Medulla oblongata (tissue), 1 donor: ENCODE measurements around the gene PPP1R12C.
"Not testable (repeated sequence)": the region's sequence is repeated elsewhere in the genome, so short reads cannot be mapped to it uniquely, and the experiment has no call there.

Experiments
- DNase-seq: peaks from one replicate; pipeline ENCODE4 v3.0.0-alpha.2; 2015; ENCODE audit errors: extremely low spot score

The PPP1R12C gene

GRCh38 chr19:55112246-55112776 lies 5.1 kb downstream of the PPP1R12C start:
- no peak for DNase-seq

DNA sequence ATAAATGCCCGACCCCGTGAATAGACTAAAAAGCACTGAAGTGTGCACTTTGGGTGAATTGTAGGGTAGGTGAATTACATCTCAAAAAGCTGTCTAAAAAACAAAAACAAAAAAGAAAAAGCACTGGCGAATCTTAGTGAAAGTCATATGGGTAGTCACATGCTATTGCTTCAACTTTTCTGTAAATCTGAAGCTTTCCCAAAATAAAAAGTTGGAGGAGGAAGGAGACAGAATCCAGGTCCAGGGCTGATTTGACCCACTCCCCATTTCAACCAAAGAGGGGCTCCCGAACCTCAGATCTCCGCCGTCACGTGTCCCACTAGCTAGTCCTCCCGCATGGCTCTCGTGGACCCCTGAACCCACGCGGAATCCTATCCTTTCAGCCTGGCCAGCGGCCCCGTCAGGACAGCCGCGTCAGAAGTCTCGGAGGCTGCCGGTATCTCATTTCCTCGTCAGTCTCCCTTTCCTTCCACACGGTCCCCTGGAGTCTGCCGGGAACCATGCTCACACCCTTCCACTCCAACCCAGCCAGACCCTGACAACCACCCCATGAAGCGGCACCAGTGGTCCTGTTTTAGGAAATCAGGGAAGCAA lies 6.1 kb downstream of the PPP1R12C start:
- DNase-seq = no peak

DNA sequence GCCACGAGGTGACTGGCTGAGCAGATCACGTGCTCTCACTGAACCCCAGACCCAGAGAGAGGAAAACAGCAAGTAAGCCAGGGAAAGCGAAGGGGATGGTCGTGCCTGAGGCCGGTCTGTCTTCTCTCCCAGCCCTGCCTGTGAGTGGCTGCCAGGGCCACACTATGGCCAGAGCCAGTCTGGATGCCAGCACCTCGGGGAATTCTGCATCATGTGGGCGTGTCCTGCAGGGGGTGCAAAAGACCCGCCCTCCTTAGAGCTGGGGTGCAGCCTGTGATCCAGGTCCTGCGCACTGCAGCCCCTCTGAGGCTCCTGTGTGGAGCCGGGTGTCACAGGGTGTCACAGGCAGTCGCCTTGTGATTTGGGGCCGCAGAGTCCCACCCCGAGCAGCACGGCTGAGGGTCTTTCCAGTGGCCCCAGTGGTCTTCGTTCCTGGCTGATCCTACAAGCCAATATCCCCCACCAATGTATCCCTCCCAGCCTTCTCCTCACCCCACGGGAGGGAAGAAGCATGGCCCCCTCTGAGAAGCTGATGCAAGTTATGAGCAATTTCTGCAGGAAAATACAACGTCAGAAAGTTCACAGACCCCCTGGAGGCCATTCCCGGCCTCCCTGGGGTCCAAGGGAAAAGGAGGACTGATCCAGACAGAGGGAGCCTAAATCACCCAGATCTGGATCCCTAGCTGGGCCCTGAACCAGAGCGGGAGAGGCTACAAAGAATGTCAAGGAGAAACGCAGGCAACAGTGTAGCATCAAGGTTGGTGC lies 7.7 kb downstream of the PPP1R12C start:
- no peak for DNase-seq

- DNase-seq = not testable (repeated sequence)
Measured at GRCh38 chr19:55107252-55107651, 10.2 kb downstream of the PPP1R12C start.

- no peak for DNase-seq
Measured at GRCh38 chr19:55106591-55106990, 10.8 kb downstream of the PPP1R12C start.

DNA sequence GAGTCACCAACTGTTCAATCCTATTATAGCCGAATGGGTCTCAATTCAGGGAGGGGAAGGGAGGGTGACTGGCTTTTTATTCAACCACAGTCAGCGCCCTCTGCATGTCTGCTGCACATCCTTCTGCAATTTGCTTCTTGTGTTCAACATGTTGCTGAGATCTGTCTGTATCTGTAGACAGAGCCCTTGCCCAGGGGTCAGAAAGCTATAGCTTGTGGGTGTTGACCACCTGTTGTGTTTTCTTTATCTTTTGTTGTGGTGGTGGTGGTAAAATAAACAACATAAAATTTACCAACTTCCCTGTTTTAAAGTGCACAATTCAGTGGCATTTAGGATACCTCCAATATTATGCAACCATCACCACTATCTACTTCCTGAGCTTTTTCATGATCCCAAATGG lies 12.2 kb downstream of the PPP1R12C start:
- no peak for DNase-seq

GRCh38 chr19:55103190-55103589 lies 14.2 kb downstream of the PPP1R12C start:
- no peak for DNase-seq

DNA sequence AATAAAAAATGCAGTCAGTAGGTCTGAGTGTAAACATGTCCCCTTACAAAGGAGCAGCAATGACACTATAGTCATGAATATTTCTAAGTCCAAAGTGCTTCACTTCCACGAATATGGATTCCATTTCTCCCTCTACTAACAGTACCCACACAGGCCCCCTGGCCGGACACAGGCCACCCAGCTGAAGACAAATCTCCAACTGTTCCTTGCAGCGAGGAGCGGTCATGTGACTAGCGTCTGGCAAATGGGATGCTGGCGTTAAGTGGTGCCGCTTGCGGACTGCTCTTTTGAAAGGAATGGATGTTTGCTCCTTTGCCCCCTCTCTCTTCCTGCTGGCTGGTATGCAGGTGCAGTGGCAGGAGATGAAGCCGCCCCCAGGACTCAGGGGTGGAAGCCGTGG lies 16.2 kb downstream of the PPP1R12C start:
- peak; percentile 64 for DNase-seq

- no peak for DNase-seq
Measured at GRCh38 chr19:55099557-55100506, 17.6 kb downstream of the PPP1R12C start.

GRCh38 chr19:55098716-55099556 lies 18.5 kb downstream of the PPP1R12C start:
- DNase-seq = no peak

DNA sequence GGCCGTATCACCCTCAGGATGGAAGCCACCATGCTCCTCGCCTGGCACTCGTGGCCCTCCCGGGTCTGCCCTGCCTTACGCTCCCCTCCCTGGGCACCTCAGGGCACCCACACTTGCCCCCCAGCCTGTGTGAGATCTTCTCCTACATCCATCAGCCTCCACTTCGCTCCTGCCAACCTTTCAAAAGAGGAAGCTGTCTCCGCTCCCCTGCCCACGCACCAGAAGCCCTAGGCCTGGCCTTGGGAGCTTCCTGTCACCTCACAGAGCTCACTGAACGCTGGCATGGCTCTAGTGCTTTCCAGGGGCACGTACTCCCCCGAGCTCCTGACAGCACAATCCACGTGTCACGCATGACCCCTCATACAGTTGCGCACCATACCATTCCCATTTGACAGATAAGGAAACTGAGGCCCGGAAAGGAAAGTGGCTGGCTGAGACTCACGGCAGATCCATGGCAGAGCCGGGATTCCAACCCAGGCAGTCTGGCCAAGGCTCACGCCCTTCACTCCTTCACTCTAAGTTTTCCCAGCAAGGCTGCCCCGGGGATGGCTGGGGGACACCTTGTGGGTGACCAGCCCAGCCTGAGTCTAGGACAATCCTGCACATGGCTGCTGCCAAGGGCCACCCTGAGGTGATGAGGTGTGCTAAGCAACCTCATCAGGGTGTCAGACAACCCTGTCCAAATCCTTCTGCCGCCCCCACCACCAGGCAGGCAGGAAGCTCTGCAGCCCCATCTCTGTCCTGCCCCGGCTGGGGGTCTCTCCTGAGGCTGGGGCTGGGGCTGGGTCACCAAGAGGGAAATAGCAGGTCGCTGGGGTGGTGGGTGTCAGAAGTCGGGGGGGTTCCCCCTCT lies 19.3 kb downstream of the PPP1R12C start:
- no peak for DNase-seq

- no peak for DNase-seq
Measured at GRCh38 chr19:55096061-55096701, 21.3 kb downstream of the PPP1R12C start.

DNA sequence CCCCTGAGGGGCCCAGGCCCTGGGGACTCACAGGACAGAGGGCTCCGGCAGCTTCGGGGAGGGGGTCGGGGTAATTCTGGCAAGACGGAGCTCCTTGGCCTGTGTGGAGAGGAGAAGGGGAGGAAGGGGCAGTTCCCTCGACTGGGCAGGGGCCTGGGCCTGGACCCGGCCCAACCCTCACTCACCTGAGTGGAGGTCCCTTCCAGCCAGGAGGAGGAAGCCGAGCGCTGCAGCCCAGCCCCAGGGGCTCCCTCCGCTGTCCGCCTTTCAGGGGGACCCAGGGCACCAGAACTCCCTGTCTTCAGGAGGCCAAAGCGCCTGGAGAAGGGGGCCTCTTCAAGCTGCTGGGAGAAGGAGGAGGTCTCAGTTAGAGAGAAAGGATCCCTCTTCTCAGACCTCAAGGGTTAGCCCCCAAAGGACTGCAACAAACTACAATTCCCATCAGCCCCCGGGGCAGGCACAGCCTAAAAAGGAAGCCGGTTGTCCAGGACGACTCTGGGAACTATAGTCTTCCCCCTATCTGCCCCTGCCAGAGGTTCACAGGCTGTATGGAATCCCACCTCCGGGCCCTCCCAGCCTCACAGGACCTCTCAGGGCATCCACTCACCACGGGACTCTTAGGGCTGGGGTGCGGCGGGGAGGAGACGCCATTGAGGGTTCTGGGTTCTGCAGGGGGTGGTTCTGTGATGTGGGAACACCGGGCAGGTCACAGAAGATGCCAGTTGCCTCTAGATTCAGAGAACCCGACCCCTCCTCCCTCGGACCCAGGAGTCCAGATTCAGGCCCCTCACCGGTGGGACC lies 22.0 kb downstream of the PPP1R12C start:
- no peak for DNase-seq

DNA sequence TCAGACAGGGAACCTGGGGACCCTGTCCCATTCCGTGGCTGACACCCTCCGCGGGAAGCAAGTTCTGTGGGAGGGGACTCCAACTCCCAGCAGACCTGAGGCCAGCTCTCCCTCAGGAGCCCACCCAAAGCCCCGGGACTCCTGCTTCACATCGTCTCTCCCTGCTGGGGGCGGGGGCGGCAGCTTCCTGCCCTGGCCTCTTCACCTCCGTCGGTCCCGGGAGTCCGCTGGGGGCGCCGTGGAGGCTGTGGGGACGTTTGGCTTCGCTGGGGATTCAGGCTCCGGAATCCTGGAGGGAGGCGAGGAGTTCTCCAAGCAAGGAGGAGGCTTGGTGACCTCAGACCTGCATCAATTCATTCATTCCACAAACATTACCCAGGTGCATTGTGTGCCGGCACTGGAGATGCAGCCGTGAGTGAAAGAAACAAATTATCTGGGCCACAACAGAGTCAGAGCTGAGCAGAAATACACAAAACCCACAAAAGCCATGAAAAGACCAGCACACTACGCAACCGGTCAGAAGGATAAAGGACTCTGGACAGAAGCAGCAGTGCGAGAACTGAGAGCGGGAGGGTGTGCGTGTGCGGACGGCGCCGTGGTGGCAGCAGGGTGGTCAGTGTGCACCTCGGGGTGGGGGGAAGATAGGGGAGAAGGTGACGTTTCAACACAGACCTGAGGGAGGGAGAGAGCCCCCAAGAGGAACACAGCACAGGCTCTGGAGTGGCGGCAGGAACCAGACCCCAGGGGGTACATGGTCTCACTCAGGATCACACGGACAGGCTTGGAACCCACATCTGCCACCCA lies 22.8 kb downstream of the PPP1R12C start:
- no peak for DNase-seq

DNA sequence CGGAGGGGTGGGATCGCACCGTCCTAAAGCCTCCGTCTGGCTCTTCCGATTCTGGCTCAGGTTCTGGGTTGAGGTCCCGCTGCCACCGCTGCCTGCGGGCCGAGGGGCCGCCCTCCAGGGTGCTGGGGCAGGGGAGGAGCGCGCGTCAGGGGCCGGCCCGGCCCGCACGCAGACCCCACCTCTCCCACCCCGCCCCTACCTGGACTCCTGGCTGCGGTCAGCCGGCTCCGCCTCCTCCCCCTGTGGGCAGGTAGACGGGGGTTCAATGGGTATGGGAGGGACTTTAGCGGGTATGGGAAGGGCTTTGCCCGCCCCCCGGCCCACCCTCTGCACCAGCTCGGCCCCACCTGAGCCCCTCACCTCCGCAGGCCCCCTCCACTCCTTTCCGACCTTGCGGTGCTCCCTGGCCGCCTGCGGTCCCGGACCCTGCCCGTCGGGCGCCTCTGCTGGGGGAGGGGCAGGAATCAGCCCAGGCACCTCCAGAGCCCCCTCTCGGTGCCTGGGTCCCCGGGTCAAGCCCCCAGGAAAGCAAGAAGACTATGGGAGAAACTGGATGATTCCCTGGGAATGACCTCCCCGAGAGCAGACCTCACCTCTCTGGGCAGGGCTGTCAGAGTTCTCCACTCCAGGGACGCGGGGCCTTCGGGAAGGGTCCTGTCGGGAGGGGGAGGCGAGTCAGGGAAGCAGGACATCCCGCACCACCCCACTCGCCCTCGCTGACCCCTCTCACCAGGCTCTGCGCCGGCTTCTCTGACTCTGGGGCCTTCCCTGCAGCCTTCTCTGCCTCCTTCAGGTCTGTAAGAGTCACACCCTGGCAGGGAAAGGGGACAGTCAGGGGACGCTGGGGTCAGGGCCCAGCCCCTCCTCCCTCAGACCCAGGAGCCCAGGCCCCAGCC lies 24.8 kb downstream of the PPP1R12C start:
- DNase-seq = no peak

DNA sequence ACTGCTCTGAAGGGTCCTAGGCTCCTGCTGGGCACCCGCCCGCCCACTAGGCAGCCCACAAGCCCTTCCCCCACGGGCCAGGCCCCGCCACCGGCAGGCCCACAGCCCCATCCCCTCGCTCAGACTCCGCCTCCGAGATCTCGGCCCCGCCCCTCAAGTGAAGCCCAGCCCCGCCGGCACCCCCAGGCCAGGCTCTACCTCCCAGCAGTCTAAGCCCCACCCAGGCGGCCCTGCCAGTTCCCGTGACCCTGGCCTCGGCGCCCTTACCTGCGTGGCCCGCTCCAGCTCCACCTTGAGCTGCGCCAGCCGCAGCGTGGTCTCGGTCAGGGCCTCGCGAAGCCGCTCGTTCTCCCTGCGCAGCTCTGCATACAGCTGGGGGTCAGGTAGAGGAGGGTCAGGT lies 25.5 kb downstream of the PPP1R12C start:
- DNase-seq = no peak
